ENCODE data around the gene VPS37B.

GRCh38 chr12:122927756-122928403 lies 32.0 kb upstream of the VPS37B start:
- TF ChIP-seq CTCF (IDR thresholded peaks at IDR 0.05) (no peak), EZH2 (IDR thresholded peaks at IDR 0.05; ENCODE audit: borderline replicate concordance, insufficient read depth, low read depth, low read length, poor library complexity, severe bottlenecking) (no peak)

All from B cell (primary cell).